Nephron (organoid): ENCODE data around the gene SPATS2.
A peak's percentile ranks its signal among the peaks of the same experiment; 100 is the strongest.

Experiments
- H3K27ac Mint-ChIP-seq, 3 experiments: 2 replicates each; pipeline ENCODE4 v1.8.0; 2020; ENCODE audit warnings: mixed read lengths in 3 of 3, mild to moderate bottlenecking in 2 of 3, moderate library complexity in 1 of 3
- H3K27me3 Mint-ChIP-seq: 2 replicates; pipeline ENCODE4 v1.8.0; 2021; ENCODE audit warnings: low read depth, mild to moderate bottlenecking, moderate library complexity, mixed read lengths
- H3K36me3 Mint-ChIP-seq: 2 replicates; pipeline ENCODE4 v1.8.0; 2020; ENCODE audit warnings: low read depth, mixed read lengths
- H3K4me1 Mint-ChIP-seq: 2 replicates; pipeline ENCODE4 v1.8.0; 2020; ENCODE audit warnings: mixed read lengths
- H3K4me3 Mint-ChIP-seq, 3 experiments: 2 replicates each; pipeline ENCODE4 v1.8.0; 2020; ENCODE audit warnings: mild to moderate bottlenecking in 3 of 3, mixed read lengths in 3 of 3, moderate library complexity in 2 of 3
- H3K9me3 Mint-ChIP-seq: 2 replicates; pipeline ENCODE4 v1.8.0; 2020; ENCODE audit warnings: mixed read lengths
- TF ChIP-seq, protein P1 (sequence below), 3 experiments: fragments of 200-600 bp; sonication (generic); IDR thresholded peaks; one replicate each; pipeline ENCODE4 v1.5.0; 2021; ENCODE audit warnings: antibody characterized with exemption in 3 of 3; ENCODE audit not compliant: unreplicated experiment in 3 of 3

SPATS2 gene

GRCh38 chr12:49552425-49552824 lies 185.2 kb downstream of the SPATS2 start:
- H3K9me3 Mint-ChIP-seq: no peaks in the 10 kb centered on the region
- peaks cover 4% of the 10 kb centered on the region for H3K4me1 Mint-ChIP-seq
- no peak overlapping the region for H3K27ac Mint-ChIP-seq
- peaks cover 50% of the 10 kb centered on the region for H3K27me3 Mint-ChIP-seq
- H3K4me3 Mint-ChIP-seq: no peak overlapping the region
- H3K36me3 Mint-ChIP-seq: peaks cover 4% of the 10 kb centered on the region
- TF ChIP-seq, protein P1, sequence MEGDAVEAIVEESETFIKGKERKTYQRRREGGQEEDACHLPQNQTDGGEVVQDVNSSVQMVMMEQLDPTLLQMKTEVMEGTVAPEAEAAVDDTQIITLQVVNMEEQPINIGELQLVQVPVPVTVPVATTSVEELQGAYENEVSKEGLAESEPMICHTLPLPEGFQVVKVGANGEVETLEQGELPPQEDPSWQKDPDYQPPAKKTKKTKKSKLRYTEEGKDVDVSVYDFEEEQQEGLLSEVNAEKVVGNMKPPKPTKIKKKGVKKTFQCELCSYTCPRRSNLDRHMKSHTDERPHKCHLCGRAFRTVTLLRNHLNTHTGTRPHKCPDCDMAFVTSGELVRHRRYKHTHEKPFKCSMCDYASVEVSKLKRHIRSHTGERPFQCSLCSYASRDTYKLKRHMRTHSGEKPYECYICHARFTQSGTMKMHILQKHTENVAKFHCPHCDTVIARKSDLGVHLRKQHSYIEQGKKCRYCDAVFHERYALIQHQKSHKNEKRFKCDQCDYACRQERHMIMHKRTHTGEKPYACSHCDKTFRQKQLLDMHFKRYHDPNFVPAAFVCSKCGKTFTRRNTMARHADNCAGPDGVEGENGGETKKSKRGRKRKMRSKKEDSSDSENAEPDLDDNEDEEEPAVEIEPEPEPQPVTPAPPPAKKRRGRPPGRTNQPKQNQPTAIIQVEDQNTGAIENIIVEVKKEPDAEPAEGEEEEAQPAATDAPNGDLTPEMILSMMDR (IDR thresholded peaks at IDR 0.05; ENCODE audit: unreplicated experiment in 3 of 3): no peak

- H3K4me1 Mint-ChIP-seq: peaks cover 4% of the 10 kb centered on the region
- H3K27ac Mint-ChIP-seq: no peak overlapping the region
- TF ChIP-seq, protein P1 (IDR thresholded peaks at IDR 0.05; ENCODE audit: unreplicated experiment in 3 of 3): no peak
Observed at GRCh38 chr12:49552899-49553298, 185.6 kb downstream of the SPATS2 start.

DNA sequence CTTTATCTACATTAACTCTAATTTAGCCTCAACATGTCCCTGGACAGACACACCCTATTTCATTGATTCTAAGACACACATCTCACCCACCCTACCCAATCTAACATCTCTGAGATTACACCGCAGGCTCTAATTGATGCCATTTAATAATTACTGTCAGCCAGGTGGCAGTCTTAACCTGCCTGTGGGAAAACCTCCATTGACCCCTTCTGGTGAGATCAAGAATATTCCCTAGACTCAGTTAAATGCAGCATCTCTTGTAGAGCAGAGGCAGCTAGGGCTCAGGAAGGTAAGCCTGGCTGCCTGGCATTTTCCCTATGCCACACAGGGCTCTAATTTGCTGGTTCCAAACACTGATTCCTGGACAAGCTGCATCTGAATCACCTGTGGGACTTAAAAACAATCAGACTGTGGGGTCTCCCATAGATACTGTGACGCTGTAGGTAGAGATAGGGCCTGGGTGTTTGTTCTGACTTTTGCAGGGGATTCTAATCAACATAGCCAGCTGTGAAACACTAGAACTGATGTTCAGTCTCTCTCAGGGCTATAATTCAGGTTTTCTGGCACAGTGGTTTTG lies 186.3 kb downstream of the SPATS2 start:
- TF ChIP-seq, protein P1 (IDR thresholded peaks at IDR 0.05; ENCODE audit: unreplicated experiment in 3 of 3): peak; percentile 31 to 46 (median 38)
- Mint-ChIP-seq H3K36me3 (peaks cover 4% of the 10 kb centered on the region), H3K27me3 (peaks cover 38% of the 10 kb centered on the region), H3K27ac (peak overlapping the region in 2 of 3 experiments; percentile 3 to 34), H3K4me1 (no peaks in the 10 kb centered on the region), H3K4me3 (no peak overlapping the region), H3K9me3 (no peaks in the 10 kb centered on the region)

More at GRCh38 chr12:49552899-49553298, 185.6 kb downstream of the SPATS2 start:
- Mint-ChIP-seq H3K9me3 (no peaks in the 10 kb centered on the region), H3K27me3 (peaks cover 45% of the 10 kb centered on the region), H3K4me3 (no peak overlapping the region), H3K36me3 (peaks cover 4% of the 10 kb centered on the region)

DNA sequence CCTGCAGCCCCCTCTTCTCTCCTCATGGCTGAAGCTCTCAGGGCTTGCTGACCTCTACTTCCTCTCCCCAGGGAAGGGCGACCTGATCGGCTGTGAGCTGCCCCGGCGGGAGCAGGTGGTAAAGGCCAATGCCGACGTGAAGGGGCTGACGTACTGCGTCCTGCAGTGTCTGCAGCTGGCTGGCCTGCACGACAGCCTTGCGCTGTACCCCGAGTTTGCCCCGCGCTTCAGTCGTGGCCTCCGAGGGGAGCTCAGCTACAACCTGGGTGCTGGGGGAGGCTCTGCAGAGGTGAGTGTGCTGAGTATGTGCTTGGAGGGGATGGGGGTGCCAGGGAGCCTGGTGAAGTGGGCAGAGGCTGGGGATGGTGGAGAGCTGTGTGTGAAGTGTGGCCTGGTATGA lies 187.0 kb downstream of the SPATS2 start:
- no peak overlapping the region for H3K27ac Mint-ChIP-seq
- H3K27me3 Mint-ChIP-seq: peaks cover 33% of the 10 kb centered on the region
- no peak overlapping the region for H3K4me3 Mint-ChIP-seq
- H3K4me1 Mint-ChIP-seq: no peaks in the 10 kb centered on the region
- H3K36me3 Mint-ChIP-seq: peaks cover 4% of the 10 kb centered on the region
- H3K9me3 Mint-ChIP-seq: no peaks in the 10 kb centered on the region
- TF ChIP-seq, protein P1 (IDR thresholded peaks at IDR 0.05; ENCODE audit: unreplicated experiment in 3 of 3): no peak

- no peaks in the 10 kb centered on the region for H3K4me1 Mint-ChIP-seq
- TF ChIP-seq, protein P1 (IDR thresholded peaks at IDR 0.05; ENCODE audit: unreplicated experiment in 3 of 3): no peak
- peaks cover 23% of the 10 kb centered on the region for H3K27me3 Mint-ChIP-seq
- no peaks in the 10 kb centered on the region for H3K9me3 Mint-ChIP-seq
- peaks cover 10% of the 10 kb centered on the region for H3K36me3 Mint-ChIP-seq
- H3K4me3 Mint-ChIP-seq: no peak overlapping the region
- no peak overlapping the region for H3K27ac Mint-ChIP-seq
Observed at GRCh38 chr12:49555631-49556390, 188.5 kb downstream of the SPATS2 start.
